Measurements from ENCODE around the gene RMP24.

DNA sequence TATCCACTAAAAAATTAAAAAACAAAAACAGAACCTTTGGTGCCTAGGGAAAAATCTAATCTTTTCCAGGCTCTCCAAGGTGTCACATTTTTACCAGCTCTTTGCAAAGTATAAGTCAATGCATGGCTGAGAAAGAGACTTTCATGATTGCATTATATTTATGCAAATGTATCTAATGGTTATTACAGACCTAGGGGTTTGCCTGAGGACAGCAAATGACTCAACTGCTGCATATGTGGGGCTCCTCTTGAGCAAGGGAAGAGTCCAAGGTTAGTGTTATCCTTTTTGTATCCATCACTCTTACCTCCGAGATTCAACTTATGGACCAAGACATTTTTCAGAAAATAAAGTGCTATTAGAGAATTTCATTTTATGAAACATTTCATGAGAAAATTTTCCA is 33.9 kb upstream of the RMP24 start:
- TF ChIP-seq, protein P1, sequence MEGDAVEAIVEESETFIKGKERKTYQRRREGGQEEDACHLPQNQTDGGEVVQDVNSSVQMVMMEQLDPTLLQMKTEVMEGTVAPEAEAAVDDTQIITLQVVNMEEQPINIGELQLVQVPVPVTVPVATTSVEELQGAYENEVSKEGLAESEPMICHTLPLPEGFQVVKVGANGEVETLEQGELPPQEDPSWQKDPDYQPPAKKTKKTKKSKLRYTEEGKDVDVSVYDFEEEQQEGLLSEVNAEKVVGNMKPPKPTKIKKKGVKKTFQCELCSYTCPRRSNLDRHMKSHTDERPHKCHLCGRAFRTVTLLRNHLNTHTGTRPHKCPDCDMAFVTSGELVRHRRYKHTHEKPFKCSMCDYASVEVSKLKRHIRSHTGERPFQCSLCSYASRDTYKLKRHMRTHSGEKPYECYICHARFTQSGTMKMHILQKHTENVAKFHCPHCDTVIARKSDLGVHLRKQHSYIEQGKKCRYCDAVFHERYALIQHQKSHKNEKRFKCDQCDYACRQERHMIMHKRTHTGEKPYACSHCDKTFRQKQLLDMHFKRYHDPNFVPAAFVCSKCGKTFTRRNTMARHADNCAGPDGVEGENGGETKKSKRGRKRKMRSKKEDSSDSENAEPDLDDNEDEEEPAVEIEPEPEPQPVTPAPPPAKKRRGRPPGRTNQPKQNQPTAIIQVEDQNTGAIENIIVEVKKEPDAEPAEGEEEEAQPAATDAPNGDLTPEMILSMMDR (IDR thresholded peaks at IDR 0.05) = no peak
- TF ChIP-seq POLR2A (IDR thresholded peaks at IDR 0.05) = no peak

Data from testis (tissue), 2 donors.